GM21381 (cell line): ENCODE results near the gene EPHB2.

Source experiments
- ATAC-seq: cut with Tn5 transposase; IDR thresholded peaks from one replicate; pipeline ENCODE4 v1.9.1; 2021; ENCODE audit warnings: mild to moderate bottlenecking, moderate library complexity; ENCODE audit not compliant: unreplicated experiment

EPHB2 gene

DNA sequence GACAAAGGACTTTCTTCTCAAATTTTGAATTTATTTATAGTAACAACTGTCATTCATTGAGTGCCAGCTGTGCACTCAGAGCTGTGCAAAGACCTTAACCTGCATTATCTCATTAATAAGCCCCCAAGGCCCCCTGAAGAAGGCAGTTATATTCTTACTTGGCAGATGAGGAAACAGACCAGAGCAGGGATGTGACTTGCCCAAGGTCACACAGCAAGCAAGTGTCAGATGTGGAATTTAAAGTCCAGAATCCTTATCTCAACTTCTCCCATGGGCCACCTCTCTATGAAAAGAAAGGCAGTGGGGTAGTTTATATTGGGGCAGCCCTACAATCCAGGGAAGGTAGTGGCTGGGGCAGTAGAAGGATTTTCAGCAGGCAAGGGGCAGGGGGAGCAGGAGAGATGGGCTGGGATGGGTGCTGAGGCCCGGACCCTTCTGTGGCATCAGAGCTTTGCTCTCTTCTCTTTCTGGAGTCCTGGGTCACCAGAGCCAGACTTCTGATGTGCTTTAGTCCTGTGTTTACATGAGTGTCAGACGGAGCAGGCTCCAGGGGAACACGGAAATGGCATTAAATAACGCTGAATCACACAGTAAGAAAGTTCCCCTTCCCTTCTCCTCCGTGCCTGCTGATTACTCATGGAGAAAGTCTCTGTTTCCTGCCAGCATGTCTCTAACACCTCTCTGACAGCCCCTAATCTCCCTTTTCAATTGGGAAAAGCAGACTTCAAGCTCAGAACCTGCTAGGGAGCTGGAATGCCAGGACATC is 39.5 kb downstream of the EPHB2 start:
- ATAC-seq = no peak

GRCh38 chr1:22750685-22751051 is 40.0 kb downstream of the EPHB2 start:
- ATAC-seq = no peak

GRCh38 chr1:22751124-22751531 is 40.5 kb downstream of the EPHB2 start:
- no peak for ATAC-seq

DNA sequence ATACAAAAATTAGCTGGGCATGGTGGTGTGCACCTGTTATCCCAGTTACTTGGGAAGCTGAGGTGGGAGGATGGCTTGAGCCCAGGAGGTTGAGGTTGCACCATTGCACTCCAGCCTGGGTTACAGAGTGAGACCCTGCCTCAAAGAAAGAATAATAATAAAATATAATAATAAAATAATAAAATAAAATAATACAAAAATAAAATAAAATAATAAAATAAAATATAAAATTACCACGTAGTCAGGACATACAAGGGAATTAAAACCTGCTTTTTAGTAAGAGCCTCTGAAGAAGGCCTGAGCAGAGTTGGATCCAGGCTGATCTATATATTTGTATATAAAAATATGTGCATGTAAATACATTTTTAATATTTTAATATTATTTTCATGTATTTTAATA is 41.7 kb downstream of the EPHB2 start:
- no peak for ATAC-seq

GRCh38 chr1:22753481-22753971 is 42.9 kb downstream of the EPHB2 start:
- ATAC-seq = no peak

DNA sequence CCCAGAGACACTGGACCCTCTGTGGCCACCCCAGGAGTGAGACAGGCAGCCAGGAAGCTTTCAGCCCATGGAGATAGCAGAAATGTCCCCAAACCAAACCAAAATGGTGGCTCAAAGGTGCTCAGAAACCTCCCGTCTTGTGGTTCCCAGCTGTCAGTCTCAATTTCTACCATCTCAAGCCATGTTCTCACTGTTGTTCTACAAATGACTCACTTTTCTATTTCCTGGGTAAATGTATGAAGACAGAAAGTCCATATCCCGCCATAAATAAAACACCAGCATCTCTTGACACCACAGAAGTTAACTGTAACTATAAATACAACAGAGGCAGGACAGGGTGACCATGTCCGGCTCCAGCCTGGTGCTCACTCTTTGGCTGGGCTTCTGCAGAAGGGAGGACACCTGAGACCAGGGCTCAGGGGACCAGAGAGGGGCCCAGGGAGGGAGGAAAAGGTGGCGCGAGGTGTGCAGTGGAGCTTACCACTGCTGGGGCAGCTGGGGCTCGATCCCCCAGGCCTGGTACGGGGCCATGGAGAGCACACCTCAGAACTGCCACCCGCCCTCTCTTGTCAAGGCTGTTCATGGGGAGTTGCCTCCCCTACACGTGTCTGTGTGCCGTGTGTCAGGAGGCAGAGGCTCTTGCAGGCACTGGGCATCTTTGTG is 43.6 kb downstream of the EPHB2 start:
- ATAC-seq = peak; percentile 63

DNA sequence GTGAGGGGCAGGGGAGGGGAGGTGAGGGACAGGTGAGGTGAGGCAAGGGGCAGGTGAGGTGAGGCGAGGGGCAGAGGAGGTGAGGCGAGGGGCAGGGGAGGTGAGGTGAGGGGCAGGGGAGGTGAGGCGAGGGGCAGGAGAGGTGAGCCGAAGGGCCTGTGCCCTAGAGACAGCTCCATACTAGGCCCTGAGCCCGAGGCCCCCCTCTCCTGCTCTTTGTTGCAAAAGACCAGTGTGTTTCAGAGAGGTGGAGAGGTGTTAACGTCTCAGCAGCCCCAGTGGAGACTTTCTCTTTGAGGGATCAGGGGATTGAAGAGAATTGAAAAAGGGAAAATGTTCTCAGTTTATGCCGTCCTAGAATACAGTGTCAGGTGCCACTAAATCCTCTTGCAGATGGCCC is 44.2 kb downstream of the EPHB2 start:
- ATAC-seq = no peak

DNA sequence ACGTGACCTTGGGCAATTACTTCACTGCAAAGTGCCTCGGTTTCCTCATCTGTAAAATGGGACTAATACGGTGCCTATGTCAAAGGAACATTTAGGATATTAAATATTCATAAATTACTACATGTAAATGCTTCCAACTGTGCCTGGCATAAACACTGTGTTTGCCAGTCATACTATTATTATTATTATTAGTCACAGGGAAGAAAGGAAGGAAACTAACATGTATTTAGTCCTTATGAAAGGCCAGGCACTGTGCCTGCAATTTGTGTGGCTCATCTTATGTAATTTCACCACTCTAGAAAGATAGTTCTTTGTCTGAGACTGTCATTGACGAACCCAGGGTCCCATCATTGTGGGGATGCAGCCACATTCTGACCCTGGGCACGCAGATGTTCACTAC is 45.0 kb downstream of the EPHB2 start:
- no peak for ATAC-seq

GRCh38 chr1:22756125-22756735 is 45.6 kb downstream of the EPHB2 start:
- no peak for ATAC-seq

DNA sequence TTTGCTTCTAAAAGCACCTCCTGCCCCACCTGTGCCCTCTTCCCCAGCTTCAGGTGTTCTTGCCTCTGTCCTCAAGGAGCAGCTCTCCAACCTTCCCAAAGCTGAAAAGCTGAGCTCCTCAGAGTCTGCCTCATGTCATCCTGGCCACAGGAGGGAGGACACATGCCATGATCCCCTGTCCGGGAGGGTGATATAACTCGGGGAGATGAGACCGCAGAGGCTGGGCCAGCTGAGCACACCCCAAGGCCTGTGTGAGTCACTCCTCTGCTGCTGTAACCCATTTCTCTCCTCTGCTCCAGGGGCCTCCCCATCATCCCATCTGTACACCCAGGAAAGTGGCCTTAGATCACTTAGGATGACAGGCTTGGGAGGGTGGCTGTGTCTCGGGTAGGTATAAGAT is 49.8 kb downstream of the EPHB2 start:
- ATAC-seq = no peak

DNA sequence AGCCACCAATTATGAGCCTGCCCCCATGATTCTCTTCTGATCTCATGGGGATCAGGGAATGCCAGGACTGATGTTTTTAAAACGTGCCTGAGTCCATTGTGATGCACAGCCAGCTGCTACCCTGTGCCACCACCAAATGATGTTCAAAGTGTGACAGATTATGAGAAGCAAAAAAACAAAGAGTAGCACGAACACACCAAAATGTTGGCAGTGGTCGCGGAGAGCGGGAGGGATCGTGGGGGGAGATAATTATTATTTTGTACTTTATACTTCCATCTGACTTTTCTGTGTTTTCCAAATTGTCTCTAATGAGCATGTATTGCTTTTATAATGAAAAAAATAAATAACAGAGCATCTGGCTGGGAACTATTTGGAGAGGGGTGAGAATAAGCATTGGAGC is 50.5 kb downstream of the EPHB2 start:
- no peak for ATAC-seq

GRCh38 chr1:22761821-22762220 is 51.2 kb downstream of the EPHB2 start:
- ATAC-seq = no peak

- ATAC-seq = no peak
Observed at GRCh38 chr1:22763487-22764200, 53.0 kb downstream of the EPHB2 start.

DNA sequence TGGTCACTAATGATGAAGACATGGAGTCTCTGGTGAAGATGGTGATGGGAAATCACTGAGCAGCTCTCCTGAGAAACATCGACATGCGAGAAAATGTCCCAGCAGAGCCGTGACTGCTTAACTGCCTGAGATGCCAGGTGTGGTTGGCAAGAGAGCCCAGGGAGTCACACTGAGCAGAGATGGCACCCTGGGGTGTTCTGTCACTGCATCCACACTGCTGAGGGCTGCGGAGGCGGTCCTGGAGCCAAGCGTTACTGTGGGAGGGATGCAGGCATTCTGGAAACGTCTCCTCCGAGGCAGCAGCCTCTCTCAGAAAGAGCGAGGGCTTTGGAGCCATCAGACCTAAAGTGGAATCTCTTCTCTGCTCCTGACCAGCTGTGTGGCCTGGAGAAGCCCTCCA is 57.2 kb downstream of the EPHB2 start:
- no peak for ATAC-seq

- ATAC-seq = no peak
Observed at GRCh38 chr1:22769932-22770331, 59.3 kb downstream of the EPHB2 start.

- ATAC-seq = no peak
Observed at GRCh38 chr1:22772014-22772413, 61.4 kb downstream of the EPHB2 start.

- ATAC-seq = no peak
Observed at GRCh38 chr1:22773981-22774832, 63.6 kb downstream of the EPHB2 start.

GRCh38 chr1:22774833-22775182 is 64.2 kb downstream of the EPHB2 start:
- ATAC-seq = no peak

- no peak for ATAC-seq
Observed at GRCh38 chr1:22775478-22775877, 64.8 kb downstream of the EPHB2 start.

- no peak for ATAC-seq
Observed at GRCh38 chr1:22776035-22776613, 65.5 kb downstream of the EPHB2 start.
